Mucosa of descending colon (tissue), 3 donors: ENCODE data around the gene C10orf90. TPM values are rescaled to one million over a fixed set of nuclear protein-coding genes. Genes with fewer than 3 reads are reported as not detected.

Source experiments
- ATAC-seq: fragments of 200-7000 bp; cut with Tn5 transposase; one replicate; pipeline ENCODE4 v1.9.1; 2020; ENCODE audit warnings: mild to moderate bottlenecking, moderate library complexity
- DNase-seq, 3 donors: peaks; one replicate each; pipeline ENCODE4 v3.0.0-alpha.2; 2020
- H3K36me3 ChIP-seq: fragments of 200-600 bp; one replicate; pipeline ENCODE4 v1.8.0; 2021; ENCODE audit warnings: low read depth, mild to moderate bottlenecking
- H3K4me1 ChIP-seq: fragments of 200-600 bp; one replicate; pipeline ENCODE4 v1.8.0; 2021; ENCODE audit warnings: low read depth, mild to moderate bottlenecking
- H3K4me3 ChIP-seq: fragments of 200-600 bp; one replicate; pipeline ENCODE4 v1.8.0; 2021; ENCODE audit warnings: mild to moderate bottlenecking
- H3K9me3 ChIP-seq: fragments of 200-600 bp; one replicate; pipeline ENCODE4 v1.8.0; 2021; ENCODE audit warnings: mild to moderate bottlenecking
- intact Hi-C, 2 donors: fragments of 100-400 bp; cut with DNase I in 1 of 2; cut with micrococcal nuclease in 1 of 2; formaldehyde crosslinking; loops; one replicate each; pipeline versions ENCODE4 v1.11.0 to v1.11.1; 2022; cut with DNase I, micrococcal nuclease
- total RNA-seq, 3 donors: library from RNA; stranded (reverse); fragmentation: NEBNext Ultra II Directional in 2 of 3; extraction: Animal tissue kit (Norgen Biotek cat#: 25700) in 2 of 3; gene quantifications; one replicate each; pipeline versions ENCODE4 v1.2.1 to v1.2.4, GENCODE V29; 2021 to 2023
- TF ChIP-seq, protein P1 (sequence below): fragments of 200-600 bp; IDR thresholded peaks from one replicate; pipeline ENCODE4 v1.8.0; 2022; ENCODE audit warnings: antibody characterized with exemption, mild to moderate bottlenecking
- donor health status: DM: no; HTN: no; CAD: no; lungs with moderate emphysema.
- donor health status: DM: no; HTN: no; CAD: no.
- donor health status: DM: no; HTN: yes; CAD: no.

C10orf90 gene
- total RNA-seq, 3 donors from 2014 or later, result 1.1 TPM; not detected in 2

DNA sequence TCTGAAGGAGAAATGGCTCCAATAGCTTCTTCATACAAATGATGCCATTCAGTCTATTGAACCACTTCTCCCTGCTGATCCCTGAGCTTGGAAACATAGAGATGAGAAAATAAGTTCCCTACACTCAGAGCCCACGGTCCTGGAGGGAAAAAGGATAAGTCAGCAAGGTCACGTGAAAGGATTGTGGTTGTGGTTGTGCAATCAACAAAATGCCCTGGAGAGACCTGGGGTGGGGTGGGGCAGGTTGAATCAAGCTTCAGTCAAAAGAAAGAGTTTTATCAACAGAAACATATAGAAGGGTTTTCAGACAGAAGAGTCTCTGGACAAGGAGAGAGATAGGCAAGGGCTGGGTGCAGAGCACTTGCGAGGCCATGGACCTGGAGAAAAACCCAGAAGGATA is 30.1 kb downstream of the C10orf90 start:
- Histone ChIP-seq H3K9me3 (no peaks in the 10 kb centered on the region), H3K36me3 (no peaks in the 10 kb centered on the region), H3K4me3 (no peak overlapping the region), H3K4me1 (no peaks in the 10 kb centered on the region)
- DNase-seq, result no peak
- TF ChIP-seq, protein P1, sequence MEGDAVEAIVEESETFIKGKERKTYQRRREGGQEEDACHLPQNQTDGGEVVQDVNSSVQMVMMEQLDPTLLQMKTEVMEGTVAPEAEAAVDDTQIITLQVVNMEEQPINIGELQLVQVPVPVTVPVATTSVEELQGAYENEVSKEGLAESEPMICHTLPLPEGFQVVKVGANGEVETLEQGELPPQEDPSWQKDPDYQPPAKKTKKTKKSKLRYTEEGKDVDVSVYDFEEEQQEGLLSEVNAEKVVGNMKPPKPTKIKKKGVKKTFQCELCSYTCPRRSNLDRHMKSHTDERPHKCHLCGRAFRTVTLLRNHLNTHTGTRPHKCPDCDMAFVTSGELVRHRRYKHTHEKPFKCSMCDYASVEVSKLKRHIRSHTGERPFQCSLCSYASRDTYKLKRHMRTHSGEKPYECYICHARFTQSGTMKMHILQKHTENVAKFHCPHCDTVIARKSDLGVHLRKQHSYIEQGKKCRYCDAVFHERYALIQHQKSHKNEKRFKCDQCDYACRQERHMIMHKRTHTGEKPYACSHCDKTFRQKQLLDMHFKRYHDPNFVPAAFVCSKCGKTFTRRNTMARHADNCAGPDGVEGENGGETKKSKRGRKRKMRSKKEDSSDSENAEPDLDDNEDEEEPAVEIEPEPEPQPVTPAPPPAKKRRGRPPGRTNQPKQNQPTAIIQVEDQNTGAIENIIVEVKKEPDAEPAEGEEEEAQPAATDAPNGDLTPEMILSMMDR, result no peak
- intact Hi-C loops, result no loop called here
- no peak for ATAC-seq

DNA sequence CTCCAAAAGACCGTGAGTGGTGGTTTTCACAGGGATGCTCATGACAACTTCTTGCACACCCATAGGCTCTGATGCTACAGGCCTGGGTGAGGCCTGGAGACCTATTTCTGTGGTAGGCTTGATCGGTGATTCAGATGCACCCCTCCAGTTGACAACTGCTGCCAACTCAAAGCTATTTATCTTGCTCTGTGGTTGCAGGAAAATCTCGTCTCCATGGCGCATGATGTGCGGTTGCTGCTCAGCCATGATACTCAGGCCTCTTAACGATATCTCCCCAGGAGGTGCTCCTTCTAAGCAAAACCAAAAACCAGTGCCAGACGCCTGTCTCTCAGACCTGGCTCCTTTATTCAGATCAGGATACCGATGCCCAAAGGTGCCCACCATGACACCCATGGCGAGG is 31.4 kb downstream of the C10orf90 start:
- Histone ChIP-seq H3K36me3 (no peaks in the 10 kb centered on the region), H3K9me3 (no peaks in the 10 kb centered on the region), H3K4me3 (no peak overlapping the region), H3K4me1 (no peaks in the 10 kb centered on the region)
- TF ChIP-seq, protein P1, result no peak
- ATAC-seq (no peak), DNase-seq (no peak)
- intact Hi-C loops, result no loop called here

DNA sequence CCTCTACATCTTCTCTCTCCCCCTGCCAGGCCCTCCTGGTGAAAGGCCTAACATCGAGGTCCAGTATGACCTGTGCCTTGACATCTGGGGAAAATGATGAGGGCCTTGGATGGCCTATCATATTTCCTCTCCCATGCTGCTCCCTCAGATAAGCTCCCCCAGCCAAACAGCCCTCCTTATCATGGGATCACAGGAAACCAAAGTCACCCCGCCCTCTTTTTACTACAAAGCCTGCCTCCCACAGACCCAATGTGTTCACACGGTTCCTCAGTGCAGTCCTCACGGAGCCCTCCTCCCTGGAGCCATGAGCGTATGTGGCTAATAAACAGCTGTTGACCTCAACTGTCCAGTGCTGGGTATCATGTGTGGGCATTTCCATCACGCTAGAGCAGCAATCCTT is 32.0 kb downstream of the C10orf90 start:
- TF ChIP-seq, protein P1, result no peak
- Histone ChIP-seq H3K4me1 (no peaks in the 10 kb centered on the region), H3K4me3 (no peak overlapping the region), H3K9me3 (no peaks in the 10 kb centered on the region), H3K36me3 (no peaks in the 10 kb centered on the region)
- no peak for ATAC-seq
- no peak for DNase-seq
- intact Hi-C loops, result no loop called here

DNA sequence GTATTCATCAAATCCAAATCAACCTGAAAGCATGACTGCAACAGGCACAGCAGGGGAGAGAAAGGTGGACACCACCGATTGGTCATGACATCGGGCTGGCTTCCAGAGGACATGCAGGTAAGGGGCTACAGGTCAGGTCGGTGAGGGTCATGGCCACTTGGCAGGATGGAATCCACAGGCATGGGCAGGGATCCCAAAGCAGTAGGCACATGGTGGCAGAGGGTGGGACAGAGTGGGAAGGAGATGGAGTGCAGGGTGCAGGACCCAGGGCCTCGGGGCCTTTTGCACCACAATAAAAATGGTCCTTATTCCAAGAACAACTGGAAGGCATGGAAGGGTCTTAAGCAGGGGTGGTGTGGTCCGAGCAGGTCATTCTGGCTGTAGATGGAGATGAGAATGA is 33.0 kb downstream of the C10orf90 start:
- Histone ChIP-seq H3K9me3 (no peaks in the 10 kb centered on the region), H3K36me3 (no peaks in the 10 kb centered on the region), H3K4me1 (no peaks in the 10 kb centered on the region), H3K4me3 (no peak overlapping the region)
- ATAC-seq (no peak), DNase-seq (no peak)
- intact Hi-C loops, result no loop called here
- TF ChIP-seq, protein P1, result no peak

DNA sequence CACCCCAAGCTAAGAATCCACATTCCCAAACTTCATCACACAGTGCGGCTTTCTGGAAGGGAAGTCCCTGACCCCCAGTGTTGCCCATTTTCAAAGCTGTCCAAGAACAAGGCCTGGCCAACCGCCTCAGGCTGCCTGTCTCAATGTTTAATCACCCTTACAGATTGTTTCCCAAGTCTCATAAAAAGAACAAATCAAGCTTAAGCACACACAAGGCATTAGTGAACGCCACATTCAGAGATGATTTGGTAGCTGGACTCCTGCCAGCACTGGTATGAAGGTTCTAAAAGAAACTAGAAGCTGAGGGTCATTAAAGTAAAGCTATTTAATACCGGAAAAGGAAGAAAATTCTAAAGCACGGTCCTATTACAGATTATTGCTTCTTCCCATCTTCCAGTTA is 35.6 kb downstream of the C10orf90 start:
- TF ChIP-seq, protein P1, result no peak
- intact Hi-C loops, result no loop called here

DNA sequence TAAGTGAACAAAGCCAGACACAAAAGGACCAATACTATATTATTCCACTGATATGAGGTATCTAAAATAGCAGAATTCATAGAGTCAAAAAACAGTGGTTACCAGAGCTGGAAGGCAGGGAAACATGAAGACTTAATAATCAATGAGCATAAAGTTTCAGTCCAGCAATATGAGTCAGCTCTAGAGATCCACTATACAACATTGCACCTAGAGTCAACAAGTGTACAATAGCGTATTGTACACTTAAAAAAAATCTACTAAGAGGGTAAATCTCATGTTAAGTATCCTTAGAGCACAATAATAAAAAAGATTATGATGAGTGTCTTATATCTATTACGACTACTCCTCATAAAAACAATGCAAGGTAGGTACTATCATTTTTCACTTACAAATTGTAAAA is 36.1 kb downstream of the C10orf90 start:
- intact Hi-C loops, result no loop called here
- TF ChIP-seq, protein P1, result no peak
- ATAC-seq (no peak), DNase-seq (no peak)
- Histone ChIP-seq H3K4me1 (no peaks in the 10 kb centered on the region), H3K9me3 (no peaks in the 10 kb centered on the region), H3K4me3 (no peak overlapping the region), H3K36me3 (no peaks in the 10 kb centered on the region)

More for the DNA sequence above, 35.6 kb downstream of the C10orf90 start:
- no peaks in the 10 kb centered on the region for H3K4me1 ChIP-seq
- DNase-seq, result no peak
- H3K36me3 ChIP-seq, result no peaks in the 10 kb centered on the region
- H3K9me3 ChIP-seq, result no peaks in the 10 kb centered on the region
- H3K4me3 ChIP-seq, result no peak overlapping the region
- no peak for ATAC-seq
